B cell (primary cell): Measurements from ENCODE around the gene AOPEP. TPM values are rescaled to one million over a fixed set of nuclear protein-coding genes. Genes with fewer than 3 reads are reported as not detected.

Experiments
- ATAC-seq: fragments of 200-7000 bp; cut with Tn5 transposase; one replicate; pipeline ENCODE4 v1.10.0; 2021; ENCODE audit warnings: low read depth, mild to moderate bottlenecking, moderate number of reproducible peaks, moderate library complexity
- CTCF ChIA-PET: fragments of 350-600 bp; sonication (Branson Sonifier 250); formaldehyde crosslinking; loops from one replicate; lab custom pipeline; 2021; ENCODE audit warnings: antibody characterized with exemption, inconsistent platforms; lab: Charles Lee
- POLR2A ChIA-PET: fragments of 350-600 bp; sonication (Branson Sonifier 250); formaldehyde crosslinking; loops from one replicate; lab custom pipeline; 2021; ENCODE audit warnings: antibody characterized with exemption; lab: Charles Lee
- DNase-seq: peaks from one replicate; pipeline ENCODE4 v3.0.0; 2013
- H2AFZ ChIP-seq: 2 replicates; pipeline ENCODE4 v1.6.1; 2012; ENCODE audit warnings: mild to moderate bottlenecking, low read depth, low read length; ENCODE audit not compliant: insufficient read depth, poor library complexity, severe bottlenecking
- H3K27ac ChIP-seq, 2 donors: 1 replicate in 1 of 2; 2 replicates in 1 of 2; pipeline ENCODE4 v1.5.1; 2012 to 2013; ENCODE audit warnings: low read length in 2 of 2, mild to moderate bottlenecking in 2 of 2, moderate library complexity in 1 of 2
- H3K27me3 ChIP-seq, 4 experiments: fragments of 200-600 bp in 1 of 4; sonication (generic) in 1 of 4; replicated peaks in 1 of 4; 1 replicate in 2 of 4; 2 replicates in 2 of 4; pipeline versions ENCODE4 v1.6.1 to v1.7.0; 2013 to 2016; ENCODE audit warnings: low read length in 3 of 4, mild to moderate bottlenecking in 2 of 4, mixed read lengths in 1 of 4, moderate library complexity in 1 of 4; ENCODE audit not compliant: insufficient read depth in 4 of 4, control insufficient read depth in 3 of 4; ENCODE audit errors: control extremely low read depth in 1 of 4
- H3K36me3 ChIP-seq, 2 experiments: replicated peaks in 1 of 2; 1 replicate in 1 of 2; 2 replicates in 1 of 2; pipeline versions ENCODE4 v1.6.1 to v1.7.1; 2013; ENCODE audit warnings: low read length in 1 of 2; ENCODE audit not compliant: insufficient read depth in 2 of 2, control insufficient read depth in 1 of 2; ENCODE audit errors: control extremely low read depth in 1 of 2, extremely low read depth in 1 of 2
- H3K4me1 ChIP-seq, 2 donors: fragments of 200-600 bp in 1 of 2; sonication (generic) in 1 of 2; 1 replicate in 1 of 2; 2 replicates in 1 of 2; pipeline versions ENCODE4 v1.5.1 to v1.6.1; 2013 to 2017; ENCODE audit warnings: low read length in 2 of 2; ENCODE audit not compliant: control insufficient read depth in 2 of 2, insufficient read depth in 2 of 2
- H3K4me2 ChIP-seq: replicated peaks from 2 replicates; pipeline ENCODE3; 2012; ENCODE audit warnings: mild to moderate bottlenecking, low read depth, low read length; ENCODE audit not compliant: poor library complexity, severe bottlenecking
- H3K4me3 ChIP-seq, 5 experiments: fragments of 200-600 bp in 1 of 5; sonication (generic) in 1 of 5; 1 replicate in 3 of 5; 2 replicates in 2 of 5; pipeline versions ENCODE4 v1.5.1 to v1.7.0; 2011 to 2016; ENCODE audit warnings: low read length in 4 of 5, mild to moderate bottlenecking in 4 of 5, low read depth in 2 of 5, control low read depth in 1 of 5, moderate library complexity in 1 of 5; ENCODE audit not compliant: insufficient read depth in 1 of 5; ENCODE audit errors: control extremely low read depth in 1 of 5, extremely low read depth in 1 of 5
- H3K79me2 ChIP-seq: fragments of 200-600 bp; sonication (generic); one replicate; pipeline ENCODE4 v1.6.0; 2016; ENCODE audit warnings: low read length; ENCODE audit not compliant: control insufficient read depth, insufficient read depth
- H3K9ac ChIP-seq: fragments of 200-600 bp; sonication (generic); 2 replicates; pipeline ENCODE4 v1.6.1; 2017; ENCODE audit warnings: mild to moderate bottlenecking, low read length, moderate library complexity
- H3K9me3 ChIP-seq, 3 donors: one replicate each; pipeline versions ENCODE4 v1.6.1 to v1.7.1; 2013; ENCODE audit warnings: low read length in 2 of 3; ENCODE audit not compliant: control insufficient read depth in 2 of 3, insufficient read depth in 1 of 3; ENCODE audit errors: control extremely low read depth in 1 of 3
- H4K20me1 ChIP-seq: 2 replicates; pipeline ENCODE4 v1.6.0; 2012; ENCODE audit warnings: mild to moderate bottlenecking, low read length; ENCODE audit not compliant: insufficient read depth, control insufficient read depth, poor library complexity, severe bottlenecking
- H3K27ac Mint-ChIP-seq: one replicate; pipeline ENCODE4 v1.8.0; 2021; ENCODE audit warnings: mixed read lengths
- H3K27me3 Mint-ChIP-seq: one replicate; pipeline ENCODE4 v1.8.0; 2021; ENCODE audit warnings: mixed read lengths
- H3K4me1 Mint-ChIP-seq: one replicate; pipeline ENCODE4 v1.8.0; 2021; ENCODE audit warnings: mixed read lengths
- H3K4me3 Mint-ChIP-seq: one replicate; pipeline ENCODE4 v1.8.0; 2021; ENCODE audit warnings: mixed read lengths
- H3K9me3 Mint-ChIP-seq: one replicate; pipeline ENCODE4 v1.8.0; 2022; ENCODE audit warnings: mixed read lengths; ENCODE audit not compliant: insufficient read depth
- CTCF ChIP-seq: fragments of 200-600 bp; IDR thresholded peaks from one replicate; pipeline ENCODE4 v1.8.0; 2022; ENCODE audit warnings: antibody characterized with exemption, mild to moderate bottlenecking
- EZH2 ChIP-seq: IDR thresholded peaks from 2 replicates; pipeline ENCODE4 v1.6.1; 2012; ENCODE audit warnings: borderline replicate concordance, low read depth, mild to moderate bottlenecking, moderate library complexity, low read length; ENCODE audit not compliant: insufficient read depth, poor library complexity, severe bottlenecking
- WGBS: methylation state at CpG from one replicate; pipeline ENCODE4 v1.1.5; 2013; ENCODE audit warnings: missing lambda C conversion rate; ENCODE audit not compliant: insufficient coverage; 5-methylcytosine and 5-hydroxymethylcytosine counted together
- intact Hi-C: fragments of 100-400 bp; cut with micrococcal nuclease; formaldehyde crosslinking; loops from one replicate; pipeline ENCODE4 v1.10.0; 2022
- polyA plus RNA-seq: library from polyadenylated mRNA; depleted of rRNA; stranded (reverse); fragments of >200 nt; gene quantifications from 2 replicates; pipeline ENCODE4 v1.2.3, GENCODE V29; 2012
- total RNA-seq, 2 donors: library from RNA; stranded (reverse); fragments of 120-200 nt in 1 of 2; gene quantifications; 1 replicate in 1 of 2; 2 replicates in 1 of 2; pipeline versions ENCODE4 v1.2.3 to v1.2.4, GENCODE V29; 2013 to 2022

AOPEP gene
- total and polyA plus RNA-seq, 2 donors (not counting 1 experiment from before 2014, with no cell fraction given), result 5.1 to 35.8 TPM

GRCh38 chr9:94802251-94802650 is 75.8 kb downstream of the AOPEP start:
- Histone ChIP-seq H3K4me2 (no peak overlapping the region), H3K9ac (no peak overlapping the region)

GRCh38 chr9:94802793-94803192 is 76.3 kb downstream of the AOPEP start:
- CTCF ChIA-PET, result no interaction called here
- WGBS, result 25% methylated on average over 1 of the region's 3 CpGs
- H3K27ac Mint-ChIP-seq, result no peak overlapping the region

More at GRCh38 chr9:94802251-94802650, 75.8 kb downstream of the AOPEP start:
- Histone ChIP-seq H2AFZ (no peak overlapping the region), H3K79me2 (no peaks in the 10 kb centered on the region), H3K27ac (no peak overlapping the region), H3K9me3 (no peaks in the 10 kb centered on the region), H3K36me3 (peaks cover 1 to 11% of the 10 kb centered on the region in 2 experiments), H3K27me3 (no peaks in the 10 kb centered on the region), H4K20me1 (no peaks in the 10 kb centered on the region), H3K4me1 (peaks cover 5% of the 10 kb centered on the region in 2 donors), H3K4me3 (no peak overlapping the region)
- POLR2A ChIA-PET, result no interaction called here
- Mint-ChIP-seq H3K27ac (no peak overlapping the region), H3K4me1 (peaks cover 16% of the 10 kb centered on the region), H3K4me3 (no peak overlapping the region), H3K27me3 (no peaks in the 10 kb centered on the region), H3K9me3 (no peaks in the 10 kb centered on the region)
- intact Hi-C loops, result no loop called here
- no peak for ATAC-seq
- TF ChIP-seq CTCF (no peak), EZH2 (no peak)
- 100% methylated on average over 1 of the region's 1 CpG for WGBS
- CTCF ChIA-PET, result no interaction called here
- no peak for DNase-seq

More at GRCh38 chr9:94802793-94803192, 76.3 kb downstream of the AOPEP start:
- H3K27me3 ChIP-seq, result no peaks in the 10 kb centered on the region
- peaks cover 16% of the 10 kb centered on the region for H3K4me1 Mint-ChIP-seq
- DNase-seq, result no peak
- H4K20me1 ChIP-seq, result no peaks in the 10 kb centered on the region
- POLR2A ChIA-PET, result no interaction called here
- H3K27me3 Mint-ChIP-seq, result no peaks in the 10 kb centered on the region
- intact Hi-C loops, result no loop called here
- H3K36me3 ChIP-seq, result peaks cover 1 to 11% of the 10 kb centered on the region in 2 experiments
- H3K4me1 ChIP-seq, result peaks cover 5% of the 10 kb centered on the region in 2 donors
- no peak overlapping the region for H3K4me3 Mint-ChIP-seq
- H2AFZ ChIP-seq, result no peak overlapping the region
- no peak overlapping the region for H3K27ac ChIP-seq
- H3K9me3 Mint-ChIP-seq, result no peaks in the 10 kb centered on the region
- H3K4me2 ChIP-seq, result no peak overlapping the region
- no peak overlapping the region for H3K9ac ChIP-seq
- ATAC-seq, result no peak
- H3K79me2 ChIP-seq, result no peaks in the 10 kb centered on the region
- H3K4me3 ChIP-seq, result no peak overlapping the region
- no peaks in the 10 kb centered on the region for H3K9me3 ChIP-seq
- TF ChIP-seq EZH2, result no peak
- TF ChIP-seq CTCF, result no peak
